Measurements from ENCODE around the gene EFHD2. TPM values are rescaled to one million over a fixed set of nuclear protein-coding genes. Genes with fewer than 3 reads are reported as not detected.
"Not testable (repeated sequence)": the region's sequence is repeated elsewhere in the genome, so short reads cannot be mapped to it uniquely, and the experiment has no call there.

EFHD2 gene, protein sequence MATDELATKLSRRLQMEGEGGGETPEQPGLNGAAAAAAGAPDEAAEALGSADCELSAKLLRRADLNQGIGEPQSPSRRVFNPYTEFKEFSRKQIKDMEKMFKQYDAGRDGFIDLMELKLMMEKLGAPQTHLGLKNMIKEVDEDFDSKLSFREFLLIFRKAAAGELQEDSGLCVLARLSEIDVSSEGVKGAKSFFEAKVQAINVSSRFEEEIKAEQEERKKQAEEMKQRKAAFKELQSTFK
- 38.3 TPM for total RNA-seq

DNA sequence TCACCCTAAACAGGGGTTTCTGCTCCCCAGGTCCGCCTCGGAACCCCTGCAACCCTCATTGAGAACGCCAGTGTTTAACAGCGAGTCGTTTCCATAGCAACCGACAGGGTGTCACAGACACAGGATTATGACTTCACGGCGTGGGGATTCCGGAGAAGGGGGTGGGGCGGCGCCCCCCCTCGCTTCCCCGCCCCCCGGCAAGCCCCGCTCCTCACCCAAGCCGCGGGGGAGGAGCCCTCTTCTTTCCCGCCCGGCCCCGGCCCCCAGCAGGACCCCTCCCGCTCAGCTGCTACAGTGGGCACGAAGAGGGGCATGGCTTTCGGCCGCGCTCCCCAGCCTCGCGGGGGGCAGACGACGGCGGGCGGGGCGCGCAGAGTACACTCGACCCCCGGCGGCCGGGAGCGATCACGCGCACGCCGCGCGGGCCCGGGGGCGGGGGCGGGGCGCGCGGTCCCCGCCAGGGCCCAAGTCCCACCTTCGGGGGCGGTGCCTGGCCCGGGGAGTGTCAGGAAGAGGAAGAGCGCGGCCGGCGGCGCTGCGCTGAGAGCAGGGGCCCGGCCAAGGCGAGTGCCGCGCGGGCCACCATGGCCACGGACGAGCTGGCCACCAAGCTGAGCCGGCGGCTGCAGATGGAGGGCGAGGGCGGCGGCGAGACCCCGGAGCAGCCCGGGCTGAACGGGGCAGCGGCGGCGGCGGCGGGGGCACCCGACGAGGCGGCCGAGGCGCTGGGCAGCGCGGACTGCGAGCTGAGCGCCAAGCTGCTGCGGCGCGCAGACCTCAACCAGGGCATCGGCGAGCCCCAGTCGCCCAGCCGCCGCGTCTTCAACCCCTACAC is at the start of gene EFHD2:
TSS of gene EFHD2 (plus strand) at position 501 of the 835 bp plus-strand sequence. CDS start at position 585, 84 bp downstream.
- ATAC-seq: peak; percentile 81

DNA sequence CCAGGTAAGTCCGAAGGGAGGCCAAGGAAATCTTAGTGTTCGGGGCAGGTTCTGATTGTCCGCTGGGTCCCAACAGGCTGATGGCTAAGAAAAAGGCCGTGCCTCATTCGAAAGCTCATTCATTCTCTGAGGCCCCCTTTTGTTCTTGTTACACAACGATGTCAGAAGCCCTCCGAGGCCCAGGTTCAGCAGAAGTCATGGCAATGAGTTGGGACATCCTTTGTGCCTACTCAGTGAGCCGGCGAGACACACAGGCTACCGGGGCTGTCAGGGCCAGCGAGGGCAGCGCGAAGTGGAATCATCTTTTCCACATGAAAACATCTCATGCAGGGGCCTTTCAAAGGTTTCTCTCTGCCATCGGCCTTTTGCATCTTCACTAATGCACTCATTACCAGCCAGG is 49.0 kb upstream of the EFHD2 start:
- ATAC-seq: no peak

DNA sequence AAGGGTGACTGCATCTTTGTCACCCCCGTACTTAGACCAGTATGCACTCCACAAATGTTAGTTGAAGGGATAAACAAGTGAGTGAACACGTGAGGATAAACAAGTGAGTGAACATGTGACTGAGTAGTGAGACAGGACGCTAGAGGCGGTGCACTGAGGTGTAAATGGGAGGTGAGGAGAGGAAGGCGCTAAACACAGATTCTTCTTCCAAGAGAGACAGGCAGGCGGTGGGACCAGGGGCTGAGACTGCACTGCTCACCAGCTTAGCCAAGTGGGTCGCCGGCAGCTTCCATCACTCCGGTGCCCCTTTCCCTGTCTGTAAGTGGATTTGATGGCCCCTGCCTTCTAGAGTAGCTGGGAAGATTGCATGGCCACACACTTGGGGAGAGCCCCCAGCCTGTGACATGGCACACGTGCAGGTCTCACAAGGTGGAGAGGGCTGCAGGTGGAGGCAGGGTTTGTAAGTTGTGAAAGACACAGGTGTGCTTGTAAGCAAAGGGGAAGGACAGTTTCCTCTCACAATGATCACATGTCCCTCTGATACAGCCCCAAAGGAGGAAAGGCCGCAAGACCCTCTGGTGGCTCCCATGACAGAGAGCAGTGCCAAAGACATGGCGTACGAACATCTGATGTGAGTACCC is 47.5 kb upstream of the EFHD2 start:
- no peak for ATAC-seq

DNA sequence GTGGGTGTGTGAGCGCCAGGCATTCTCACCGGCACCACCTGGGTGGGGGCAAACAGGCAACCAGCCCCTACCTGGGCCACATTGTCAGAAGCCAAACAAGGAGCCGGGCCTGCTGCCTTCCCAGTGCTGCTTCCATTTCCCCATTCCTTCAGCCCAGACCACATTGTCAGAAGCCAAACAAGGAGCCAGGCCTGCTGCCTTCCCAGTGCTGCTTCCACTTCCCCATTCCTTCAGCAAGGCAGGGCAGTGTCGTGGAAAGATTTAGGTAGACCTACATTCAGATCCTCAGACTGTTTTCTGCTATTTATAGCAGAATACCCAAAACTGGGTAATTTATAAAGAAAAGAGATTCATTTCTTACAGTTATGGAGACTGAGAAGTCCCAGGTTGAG is 47.0 kb upstream of the EFHD2 start:
- no peak for ATAC-seq

DNA sequence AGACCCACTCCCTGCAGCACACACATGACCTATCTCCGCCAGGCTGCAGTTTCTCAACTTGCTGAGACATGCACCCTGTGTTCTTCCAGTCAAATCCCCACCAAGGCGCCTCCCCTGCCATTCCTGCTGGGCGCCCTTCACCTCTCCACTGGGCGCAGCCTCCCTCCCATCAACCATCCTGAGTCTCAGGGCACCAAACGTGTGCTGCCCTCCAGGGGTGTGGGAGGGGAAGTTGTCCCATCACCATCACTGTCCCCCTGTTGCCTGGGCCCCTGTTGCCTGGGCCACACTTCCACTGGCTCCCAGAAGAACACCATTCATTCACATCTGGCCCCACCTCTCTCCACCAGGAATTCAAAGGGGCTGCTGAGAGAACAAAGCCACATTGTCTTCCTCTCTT is 44.9 kb upstream of the EFHD2 start:
- ATAC-seq: peak; percentile 80

DNA sequence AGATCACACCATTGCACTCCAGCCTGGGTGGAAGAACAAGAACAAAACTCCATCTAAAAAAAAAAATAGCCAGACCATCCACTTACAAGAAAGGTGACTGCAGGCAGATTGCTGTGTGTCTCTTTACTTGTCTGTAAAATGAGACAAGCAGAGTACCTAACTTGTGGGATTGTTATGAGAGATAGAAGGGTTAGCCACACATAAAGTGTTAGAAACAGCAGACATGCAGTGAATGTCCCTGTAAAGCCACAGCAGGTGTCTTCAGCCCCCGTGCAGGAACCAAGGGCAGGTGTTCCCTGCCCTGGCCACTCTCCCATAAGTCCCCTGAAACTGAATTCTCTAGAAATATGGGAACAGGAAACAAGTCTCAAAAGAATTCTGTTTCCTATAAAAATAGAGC is 40.8 kb upstream of the EFHD2 start:
- ATAC-seq: no peak

DNA sequence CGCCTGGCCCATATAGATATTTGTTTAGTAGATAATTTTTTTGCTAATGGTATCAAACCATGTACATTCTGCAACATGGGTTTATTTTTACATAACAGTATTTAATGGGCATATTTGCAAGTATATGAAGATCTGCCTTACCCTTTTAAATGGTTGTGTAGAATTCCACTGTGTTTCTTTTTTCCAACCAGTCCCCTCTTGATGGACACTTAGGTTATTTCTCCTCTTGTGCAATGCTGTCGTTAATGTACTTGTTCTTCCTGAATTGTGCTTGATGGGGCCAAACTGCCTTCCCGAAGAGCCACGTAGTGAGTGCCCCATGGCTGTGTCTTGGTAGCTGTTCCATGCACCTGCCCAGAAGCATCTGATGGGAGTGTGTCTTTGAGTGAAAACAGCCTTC is 39.4 kb upstream of the EFHD2 start:
- no peak for ATAC-seq

DNA sequence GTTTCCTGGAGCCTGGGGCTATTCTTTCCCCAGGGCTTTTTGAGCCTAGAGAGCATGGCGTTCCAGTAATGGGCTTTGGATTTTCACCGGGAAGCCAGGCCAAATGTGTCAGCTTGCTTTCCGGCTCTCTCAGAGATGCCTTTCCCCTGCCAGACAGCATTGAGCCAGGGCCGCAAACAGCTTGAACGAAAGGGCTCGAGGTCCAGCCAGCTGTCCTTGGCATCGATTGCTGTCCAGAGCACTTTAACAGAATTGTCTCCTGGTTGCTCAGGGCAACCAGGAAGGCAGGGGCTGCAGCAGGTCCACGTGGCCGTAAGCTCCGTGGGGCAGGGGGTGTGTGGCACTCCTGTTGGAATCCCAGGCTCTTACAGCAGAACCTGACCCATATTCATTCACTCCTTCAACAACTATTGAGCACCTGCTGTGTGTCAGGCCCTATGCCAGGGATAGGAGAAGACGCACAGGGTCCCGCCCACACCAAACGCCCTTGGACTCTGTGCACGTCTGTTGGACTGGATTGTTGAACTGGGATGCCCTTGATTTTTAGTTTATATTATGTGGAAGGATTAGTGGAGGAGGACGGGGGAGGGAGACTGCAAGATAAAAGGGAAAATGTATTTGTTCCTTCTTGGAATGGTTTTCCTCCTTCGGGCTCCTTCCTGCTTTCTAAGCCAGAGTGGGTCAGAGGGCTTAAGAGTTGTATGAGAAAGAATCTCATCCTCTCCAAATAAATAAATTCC is 38.7 kb upstream of the EFHD2 start:
- no peak for ATAC-seq

DNA sequence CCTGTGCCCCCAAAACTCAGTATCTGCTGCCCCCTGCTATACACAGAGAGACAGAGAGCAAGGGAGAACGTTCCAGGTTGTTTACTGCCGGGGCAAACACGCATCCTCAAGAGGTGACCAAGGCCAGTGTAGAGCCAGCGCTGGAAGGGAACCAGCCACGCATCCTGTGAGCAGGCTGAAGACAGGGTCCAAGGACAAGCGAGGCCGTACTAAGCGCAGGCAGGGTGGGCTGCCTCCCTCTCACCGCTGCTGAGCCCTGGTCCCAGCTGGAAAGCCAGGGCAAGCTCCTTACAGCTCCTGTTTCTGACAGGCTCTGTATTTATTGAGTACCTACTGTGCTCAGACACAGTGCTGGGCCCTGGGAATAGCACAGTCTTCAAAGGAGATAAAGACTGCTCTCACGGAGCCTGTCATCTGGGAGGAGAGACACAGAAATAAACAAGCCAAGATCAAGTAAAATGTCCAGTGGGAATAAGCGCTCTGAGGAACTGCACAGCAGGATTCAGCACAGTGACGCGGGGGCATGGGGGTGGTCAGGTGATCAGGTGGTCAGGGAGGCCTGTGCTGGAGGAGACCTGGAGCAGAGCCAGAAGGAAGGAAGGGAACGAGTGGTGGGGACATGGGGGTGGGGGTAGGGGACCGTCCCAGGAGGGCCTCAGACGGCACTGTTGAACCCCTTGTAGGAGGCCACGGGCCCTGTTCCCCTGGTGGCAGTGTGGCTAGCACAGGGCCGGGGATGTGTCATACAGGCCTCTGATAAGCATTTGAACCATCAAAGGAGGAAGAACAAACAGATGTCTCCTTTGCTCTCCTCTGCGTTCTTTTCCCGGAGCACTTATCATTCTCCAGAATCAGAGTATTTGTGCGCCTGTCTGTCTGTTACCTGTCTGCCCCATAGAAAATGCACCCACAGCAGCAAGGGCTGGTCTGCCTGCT is 37.8 kb upstream of the EFHD2 start:
- ATAC-seq: no peak

DNA sequence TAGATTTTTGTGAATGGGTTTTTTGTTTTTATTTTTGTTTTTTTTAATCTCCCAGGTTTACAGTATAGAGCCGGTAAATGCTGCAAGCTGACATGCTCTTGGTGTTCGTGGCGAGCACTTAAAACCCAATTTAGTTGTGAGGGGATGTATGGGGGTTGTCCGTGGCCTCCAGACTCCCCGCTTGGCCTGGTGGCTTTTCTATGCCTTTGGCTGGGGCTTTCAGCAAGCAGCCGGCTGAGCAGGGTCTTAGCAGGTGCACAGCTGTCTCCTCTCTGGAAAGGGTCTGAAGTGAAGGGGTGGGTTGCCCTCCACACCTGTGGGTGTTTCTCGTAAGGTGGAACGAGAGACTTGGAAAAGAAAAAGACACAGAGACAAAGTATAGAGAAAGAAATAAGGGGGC is 31.0 kb upstream of the EFHD2 start:
- ATAC-seq: no peak

DNA sequence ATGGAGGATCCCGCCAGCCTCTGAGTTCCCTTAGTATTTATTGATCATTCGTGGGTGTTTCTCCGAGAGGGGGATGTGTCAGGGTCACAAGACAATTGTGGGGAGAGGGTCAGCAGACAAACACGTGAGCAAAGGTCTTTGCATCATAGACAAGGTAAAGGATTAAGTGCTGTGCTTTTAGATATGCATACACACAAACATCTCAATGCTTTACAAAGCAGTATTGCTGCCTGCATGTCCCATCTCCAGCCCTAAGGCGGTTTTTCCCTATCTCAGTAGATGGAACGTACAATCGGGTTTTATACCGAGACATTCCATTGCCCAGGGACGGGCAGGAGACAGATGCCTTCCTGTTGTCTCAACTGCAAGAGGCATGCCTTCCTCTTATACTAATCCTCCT is 30.5 kb upstream of the EFHD2 start:
- ATAC-seq: not testable (repeated sequence)

DNA sequence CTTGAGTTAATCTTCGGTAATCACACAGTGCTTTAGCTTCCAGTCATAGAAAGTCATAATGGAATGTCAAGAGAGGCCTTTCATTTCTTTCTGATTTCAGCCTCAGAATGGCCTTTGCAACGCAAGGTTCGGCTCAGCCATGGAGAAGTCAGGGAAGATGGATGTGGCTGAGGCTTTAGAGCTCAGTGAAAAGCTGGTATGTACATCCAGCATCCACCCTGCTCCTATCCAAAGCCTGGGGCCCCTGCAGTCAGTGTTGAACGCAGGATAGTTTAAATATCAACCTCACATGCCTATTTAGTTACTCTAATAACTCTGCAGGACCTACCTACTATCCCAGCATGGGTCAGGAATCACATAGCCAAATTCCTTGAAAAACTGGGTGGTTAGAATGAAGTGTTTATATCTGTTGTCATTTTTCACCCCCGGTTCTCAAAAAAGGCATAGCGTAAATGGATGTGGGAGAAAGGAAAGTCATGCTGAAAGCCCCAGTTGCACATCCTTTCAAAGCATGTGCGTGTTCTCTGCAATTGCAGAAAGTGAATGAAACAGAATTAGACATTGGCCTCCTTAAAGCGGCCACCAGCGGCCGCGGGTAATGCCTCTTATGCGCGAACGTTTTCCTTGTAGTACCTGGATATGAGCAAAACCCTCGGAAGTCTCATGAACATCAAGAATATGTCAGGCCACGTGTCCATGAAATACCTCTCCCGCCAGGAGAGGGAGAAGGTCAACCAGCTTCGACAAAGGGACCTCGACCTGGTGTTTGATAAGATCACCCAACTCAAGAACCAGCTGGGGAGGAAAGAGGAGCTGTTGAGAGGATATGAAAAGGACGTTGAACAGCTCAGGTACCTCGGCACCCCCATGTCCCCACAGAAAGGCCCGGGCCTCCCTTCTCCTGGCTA is 28.8 kb upstream of the EFHD2 start:
- ATAC-seq: no peak

DNA sequence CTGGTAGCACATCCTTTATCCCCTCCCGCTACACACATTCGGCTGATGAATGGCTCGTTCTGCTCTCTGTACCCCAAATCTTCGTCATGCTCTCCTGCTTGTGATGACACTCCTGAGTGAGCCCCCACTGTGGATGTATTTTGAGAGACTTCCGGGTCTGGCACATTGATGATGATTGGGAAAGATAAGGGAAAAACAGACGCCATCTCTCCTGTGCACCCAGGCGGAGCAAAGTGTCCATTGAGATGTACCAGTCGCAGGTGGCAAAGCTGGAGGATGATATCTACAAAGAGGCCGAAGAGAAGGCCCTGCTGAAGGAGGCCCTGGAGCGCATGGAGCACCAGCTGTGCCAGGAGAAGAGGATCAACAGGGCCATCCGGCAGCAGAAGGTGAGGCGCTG is 27.9 kb upstream of the EFHD2 start:
- ATAC-seq: no peak

DNA sequence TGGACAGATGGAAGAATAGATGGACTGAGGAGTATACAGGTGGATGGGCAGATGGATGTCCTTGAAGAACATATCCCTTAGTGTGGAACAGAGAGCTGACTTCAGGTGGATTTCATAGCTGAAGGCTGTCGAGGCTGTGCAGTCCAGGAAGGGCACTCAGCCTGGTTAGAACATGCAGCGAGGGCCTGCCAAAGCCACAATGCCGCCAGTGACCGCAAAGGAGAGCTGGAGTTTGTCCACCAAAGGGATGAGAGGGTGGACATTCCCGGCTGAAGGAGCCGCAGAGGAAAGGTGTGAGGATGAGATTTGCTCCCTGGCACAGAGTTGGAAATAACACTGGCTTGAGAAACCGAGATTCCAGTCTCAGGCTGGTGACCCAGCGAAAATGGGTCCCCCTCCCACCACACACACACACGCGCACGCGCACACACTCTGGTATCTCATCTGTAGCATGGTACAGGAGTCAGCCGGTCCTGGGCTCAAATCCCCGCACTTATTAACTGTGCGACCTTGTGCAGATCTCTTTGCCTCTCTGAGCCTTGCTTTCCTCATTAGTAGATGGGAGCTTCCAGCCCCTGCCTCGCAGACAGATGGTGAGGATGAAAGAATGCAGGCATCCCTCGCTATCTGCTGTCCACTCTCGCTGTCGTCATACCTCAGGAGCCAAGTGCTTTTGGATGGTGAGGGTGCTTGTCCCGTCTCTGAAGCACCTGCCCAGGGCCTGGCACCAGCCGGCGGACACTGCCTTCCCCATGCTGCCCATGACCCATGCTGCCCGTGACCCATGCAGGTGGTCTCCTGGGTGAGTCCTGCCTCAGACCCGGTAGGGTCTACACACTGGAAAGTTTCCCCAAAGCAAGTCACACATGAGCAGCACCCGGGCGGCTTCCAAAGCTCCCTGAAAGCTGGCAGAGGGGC is 26.8 kb upstream of the EFHD2 start:
- no peak for ATAC-seq

DNA sequence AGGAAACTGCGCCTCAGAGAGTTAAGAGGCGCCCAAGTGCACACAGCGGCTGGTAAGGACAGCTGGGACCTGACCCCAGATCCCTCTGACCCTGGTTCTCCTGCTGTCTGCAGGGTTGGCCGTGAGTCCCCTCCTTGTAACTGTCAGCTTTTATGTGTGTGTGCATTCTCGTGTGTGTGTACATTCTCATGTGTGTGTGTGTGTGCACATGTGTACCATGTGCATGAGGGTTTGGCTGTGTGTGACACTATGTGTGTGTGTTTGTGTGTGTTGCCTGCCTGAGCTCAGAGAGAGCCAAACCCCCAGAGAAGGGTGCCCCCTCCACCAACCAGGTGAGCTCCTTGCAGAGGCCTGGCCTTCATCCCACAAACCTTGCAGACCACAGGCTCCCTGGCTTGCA is 25.9 kb upstream of the EFHD2 start:
- ATAC-seq: no peak

DNA sequence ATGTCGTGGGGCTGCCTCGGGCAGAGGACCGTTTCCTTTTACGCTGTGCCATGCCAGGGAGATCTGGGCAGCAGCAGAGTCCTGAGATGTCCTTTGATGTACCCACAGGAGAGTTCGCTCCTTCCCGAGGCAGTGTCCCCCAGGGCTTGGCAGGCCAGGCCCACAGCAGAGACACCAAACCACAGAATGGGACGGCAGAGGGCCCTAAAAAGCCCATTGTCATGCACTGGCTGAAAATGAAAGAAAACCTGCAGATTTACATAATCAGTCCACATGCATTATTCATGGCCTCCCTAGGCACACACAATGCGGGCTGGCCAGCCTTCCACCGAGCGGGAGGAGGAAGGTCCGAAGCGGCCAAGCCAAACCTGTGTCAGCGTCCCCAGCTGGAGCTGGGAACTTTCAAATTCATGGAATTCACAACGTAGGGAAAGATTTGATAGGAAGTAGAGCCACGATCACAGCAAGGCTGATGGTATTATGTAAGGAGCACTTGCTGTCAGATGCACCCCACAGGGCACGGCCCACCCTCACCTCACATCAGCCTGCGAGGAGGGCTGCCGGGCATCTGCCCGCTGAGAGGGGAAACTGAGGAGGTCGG is 25.3 kb upstream of the EFHD2 start:
- ATAC-seq: no peak

DNA sequence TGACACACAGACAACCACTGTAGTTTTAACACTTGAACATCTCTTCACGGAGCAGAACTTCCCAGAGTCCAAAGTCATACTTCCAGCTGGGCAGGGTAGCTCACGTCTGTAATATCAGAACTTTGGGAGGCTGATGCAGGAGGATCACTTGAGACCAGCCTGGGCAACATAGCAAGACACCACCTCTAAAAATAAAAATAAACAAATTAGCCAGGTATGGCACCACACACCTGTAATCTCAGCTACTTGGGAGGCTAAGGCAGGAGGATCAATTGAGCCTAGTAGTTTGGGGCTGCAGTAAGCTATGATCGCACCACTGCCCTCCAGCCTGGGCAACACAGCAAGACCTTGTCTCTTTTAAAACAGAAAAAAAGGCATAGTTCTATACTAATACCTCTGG is 24.3 kb upstream of the EFHD2 start:
- no peak for ATAC-seq

DNA sequence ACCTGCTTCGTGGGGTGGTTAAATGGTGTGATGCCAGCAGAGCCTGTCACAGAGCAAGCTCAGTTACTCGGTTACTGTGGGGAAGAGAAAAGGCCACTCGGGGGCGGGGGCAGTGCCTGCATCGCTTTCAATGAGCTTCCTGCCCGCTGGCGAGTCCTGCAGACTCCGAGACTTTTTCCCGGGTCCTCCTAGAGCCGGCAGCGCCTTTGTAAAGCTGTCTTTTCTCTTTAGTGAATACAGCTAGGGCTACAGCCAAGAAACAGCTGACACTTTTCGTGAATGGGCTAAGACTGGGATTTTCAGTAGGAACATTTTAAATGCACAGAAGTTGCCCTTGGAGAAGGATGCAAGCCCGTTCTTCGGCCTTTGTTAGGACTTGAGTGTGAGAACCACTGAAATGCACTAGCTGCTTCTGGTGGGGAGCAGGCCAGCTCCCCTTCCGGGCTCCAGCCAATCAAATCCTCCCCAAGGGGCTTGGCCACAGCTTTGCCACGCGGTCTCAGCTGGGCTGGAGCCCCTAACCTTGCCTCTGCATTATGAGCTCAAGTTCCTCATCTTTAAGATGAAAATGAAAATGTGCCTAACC is 23.4 kb upstream of the EFHD2 start:
- ATAC-seq: no peak

All from esophagus mucosa (tissue), 1 donor.